ENCODE measurements around the gene RHOBTB1.

DNA sequence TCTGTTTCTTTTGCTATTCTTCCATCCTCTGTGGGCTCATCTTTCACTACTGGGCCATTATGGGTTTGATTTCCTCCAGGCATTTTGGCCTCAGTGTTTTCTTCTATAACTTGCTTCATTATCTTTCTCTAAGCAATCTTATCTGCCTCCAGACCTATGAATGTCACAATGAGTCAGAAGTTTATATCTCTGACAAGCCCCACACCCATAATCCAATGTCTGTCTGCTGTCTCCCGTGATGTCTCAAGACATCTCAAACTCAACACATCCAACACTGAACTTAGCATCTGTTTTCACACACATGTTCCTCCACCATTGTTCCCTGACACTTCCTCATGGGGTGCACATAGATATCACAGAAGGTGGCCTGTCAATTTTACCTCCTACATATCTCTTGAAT lies 46.7 kb upstream of the RHOBTB1 start:
- TF ChIP-seq, protein P1, sequence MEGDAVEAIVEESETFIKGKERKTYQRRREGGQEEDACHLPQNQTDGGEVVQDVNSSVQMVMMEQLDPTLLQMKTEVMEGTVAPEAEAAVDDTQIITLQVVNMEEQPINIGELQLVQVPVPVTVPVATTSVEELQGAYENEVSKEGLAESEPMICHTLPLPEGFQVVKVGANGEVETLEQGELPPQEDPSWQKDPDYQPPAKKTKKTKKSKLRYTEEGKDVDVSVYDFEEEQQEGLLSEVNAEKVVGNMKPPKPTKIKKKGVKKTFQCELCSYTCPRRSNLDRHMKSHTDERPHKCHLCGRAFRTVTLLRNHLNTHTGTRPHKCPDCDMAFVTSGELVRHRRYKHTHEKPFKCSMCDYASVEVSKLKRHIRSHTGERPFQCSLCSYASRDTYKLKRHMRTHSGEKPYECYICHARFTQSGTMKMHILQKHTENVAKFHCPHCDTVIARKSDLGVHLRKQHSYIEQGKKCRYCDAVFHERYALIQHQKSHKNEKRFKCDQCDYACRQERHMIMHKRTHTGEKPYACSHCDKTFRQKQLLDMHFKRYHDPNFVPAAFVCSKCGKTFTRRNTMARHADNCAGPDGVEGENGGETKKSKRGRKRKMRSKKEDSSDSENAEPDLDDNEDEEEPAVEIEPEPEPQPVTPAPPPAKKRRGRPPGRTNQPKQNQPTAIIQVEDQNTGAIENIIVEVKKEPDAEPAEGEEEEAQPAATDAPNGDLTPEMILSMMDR (IDR thresholded peaks at IDR 0.05; ENCODE audit: low read depth, low read length, missing input control): no peak
- TF ChIP-seq ATF3 (IDR thresholded peaks at IDR 0.05) (no peak), RAD21 (IDR thresholded peaks at IDR 0.05) (no peak), EGR1 (IDR thresholded peaks at IDR 0.05; ENCODE audit: low read depth in 2 of 2) (no peak), TAF1 (conservative IDR thresholded peaks at IDR 0.05) (no peak), YY1 (IDR thresholded peaks at IDR 0.05) (no peak), HNF4G (IDR thresholded peaks at IDR 0.05) (no peak), JUND (IDR thresholded peaks at IDR 0.05) (no peak), GABPA (IDR thresholded peaks at IDR 0.05 in 1 of 2, conservative IDR thresholded peaks at IDR 0.05 in 1 of 2) (no peak), FOXA1 (IDR thresholded peaks at IDR 0.05) (no peak)
- TF ChIP-seq, protein P2, sequence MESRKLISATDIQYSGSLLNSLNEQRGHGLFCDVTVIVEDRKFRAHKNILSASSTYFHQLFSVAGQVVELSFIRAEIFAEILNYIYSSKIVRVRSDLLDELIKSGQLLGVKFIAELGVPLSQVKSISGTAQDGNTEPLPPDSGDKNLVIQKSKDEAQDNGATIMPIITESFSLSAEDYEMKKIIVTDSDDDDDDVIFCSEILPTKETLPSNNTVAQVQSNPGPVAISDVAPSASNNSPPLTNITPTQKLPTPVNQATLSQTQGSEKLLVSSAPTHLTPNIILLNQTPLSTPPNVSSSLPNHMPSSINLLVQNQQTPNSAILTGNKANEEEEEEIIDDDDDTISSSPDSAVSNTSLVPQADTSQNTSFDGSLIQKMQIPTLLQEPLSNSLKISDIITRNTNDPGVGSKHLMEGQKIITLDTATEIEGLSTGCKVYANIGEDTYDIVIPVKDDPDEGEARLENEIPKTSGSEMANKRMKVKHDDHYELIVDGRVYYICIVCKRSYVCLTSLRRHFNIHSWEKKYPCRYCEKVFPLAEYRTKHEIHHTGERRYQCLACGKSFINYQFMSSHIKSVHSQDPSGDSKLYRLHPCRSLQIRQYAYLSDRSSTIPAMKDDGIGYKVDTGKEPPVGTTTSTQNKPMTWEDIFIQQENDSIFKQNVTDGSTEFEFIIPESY (IDR thresholded peaks at IDR 0.05): no peak
- TF ChIP-seq, protein P3, sequence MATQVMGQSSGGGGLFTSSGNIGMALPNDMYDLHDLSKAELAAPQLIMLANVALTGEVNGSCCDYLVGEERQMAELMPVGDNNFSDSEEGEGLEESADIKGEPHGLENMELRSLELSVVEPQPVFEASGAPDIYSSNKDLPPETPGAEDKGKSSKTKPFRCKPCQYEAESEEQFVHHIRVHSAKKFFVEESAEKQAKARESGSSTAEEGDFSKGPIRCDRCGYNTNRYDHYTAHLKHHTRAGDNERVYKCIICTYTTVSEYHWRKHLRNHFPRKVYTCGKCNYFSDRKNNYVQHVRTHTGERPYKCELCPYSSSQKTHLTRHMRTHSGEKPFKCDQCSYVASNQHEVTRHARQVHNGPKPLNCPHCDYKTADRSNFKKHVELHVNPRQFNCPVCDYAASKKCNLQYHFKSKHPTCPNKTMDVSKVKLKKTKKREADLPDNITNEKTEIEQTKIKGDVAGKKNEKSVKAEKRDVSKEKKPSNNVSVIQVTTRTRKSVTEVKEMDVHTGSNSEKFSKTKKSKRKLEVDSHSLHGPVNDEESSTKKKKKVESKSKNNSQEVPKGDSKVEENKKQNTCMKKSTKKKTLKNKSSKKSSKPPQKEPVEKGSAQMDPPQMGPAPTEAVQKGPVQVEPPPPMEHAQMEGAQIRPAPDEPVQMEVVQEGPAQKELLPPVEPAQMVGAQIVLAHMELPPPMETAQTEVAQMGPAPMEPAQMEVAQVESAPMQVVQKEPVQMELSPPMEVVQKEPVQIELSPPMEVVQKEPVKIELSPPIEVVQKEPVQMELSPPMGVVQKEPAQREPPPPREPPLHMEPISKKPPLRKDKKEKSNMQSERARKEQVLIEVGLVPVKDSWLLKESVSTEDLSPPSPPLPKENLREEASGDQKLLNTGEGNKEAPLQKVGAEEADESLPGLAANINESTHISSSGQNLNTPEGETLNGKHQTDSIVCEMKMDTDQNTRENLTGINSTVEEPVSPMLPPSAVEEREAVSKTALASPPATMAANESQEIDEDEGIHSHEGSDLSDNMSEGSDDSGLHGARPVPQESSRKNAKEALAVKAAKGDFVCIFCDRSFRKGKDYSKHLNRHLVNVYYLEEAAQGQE (IDR thresholded peaks at IDR 0.05): no peak

Measured in liver (tissue), 3 donors.